ENCODE data around the gene HOXA4.

HOXA4 gene

DNA sequence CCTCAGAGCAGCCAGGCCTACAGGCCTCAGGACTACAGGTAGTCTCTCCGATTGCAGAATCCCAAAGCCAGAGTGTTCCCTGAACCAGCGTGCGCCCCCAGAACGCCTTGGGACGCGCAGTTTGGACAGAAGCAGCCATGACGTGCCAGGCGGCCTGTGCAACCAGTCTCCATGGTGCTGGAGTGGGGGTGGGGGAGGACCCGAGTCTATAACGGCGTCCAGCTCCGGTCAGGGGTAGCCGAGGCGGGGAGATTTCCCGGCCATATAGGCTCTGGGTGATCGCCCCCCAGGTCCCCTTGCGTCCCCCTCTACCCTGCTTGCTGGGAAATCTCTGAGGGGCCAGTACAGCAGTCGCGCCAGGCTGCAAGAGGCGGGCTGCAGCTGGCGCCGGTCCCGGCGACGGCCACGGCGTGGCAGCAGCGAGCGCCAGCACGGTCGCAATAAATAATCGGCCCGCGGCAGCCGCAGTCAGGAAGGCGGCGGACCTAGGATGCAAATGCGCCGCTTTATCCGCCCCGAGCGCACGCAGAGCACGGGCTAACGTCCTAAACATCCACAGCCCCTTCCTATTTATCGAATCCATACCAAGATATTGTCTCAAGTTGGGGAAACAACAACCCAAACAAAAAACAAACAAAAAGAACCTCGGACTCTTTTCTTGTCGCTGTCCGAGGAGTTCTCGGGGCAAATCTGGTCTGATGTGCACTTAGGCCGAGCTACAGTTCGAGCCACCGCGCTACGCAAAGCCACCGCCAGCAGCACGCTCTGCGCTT lies 20.2 kb upstream of the HOXA4 start:
- H3K4me3 ChIP-seq (ENCODE audit: low read length), result peak overlapping the region; percentile 77
- no peaks in the 10 kb centered on the region for H3K36me3 ChIP-seq (ENCODE audit: control insufficient read depth, low read length)
- H3K79me2 ChIP-seq (ENCODE audit: control insufficient read depth, low read length), result no peaks in the 10 kb centered on the region
- no peaks in the 10 kb centered on the region for H3F3A ChIP-seq (ENCODE audit: control insufficient read depth, insufficient read depth)
- H4K20me1 ChIP-seq (ENCODE audit: control insufficient read depth, insufficient read depth, low read depth, low read length), result no peaks in the 10 kb centered on the region
- H3K27ac ChIP-seq (ENCODE audit: low read depth, low read length), result no peak overlapping the region
- H3K4me1 ChIP-seq (ENCODE audit: control insufficient read depth, low read length), result peaks cover 51% of the 10 kb centered on the region
- peaks cover 76% of the 10 kb centered on the region for H3K27me3 ChIP-seq (ENCODE audit: control insufficient read depth, low read length)
- no peaks in the 10 kb centered on the region for H3K9me2 ChIP-seq (replicated peaks; ENCODE audit: control insufficient read depth, low read length)
- TF ChIP-seq EZH2phosphoT487 (IDR thresholded peaks at IDR 0.05; ENCODE audit: borderline replicate concordance, low read length), result no peak
- TF ChIP-seq, protein P1, sequence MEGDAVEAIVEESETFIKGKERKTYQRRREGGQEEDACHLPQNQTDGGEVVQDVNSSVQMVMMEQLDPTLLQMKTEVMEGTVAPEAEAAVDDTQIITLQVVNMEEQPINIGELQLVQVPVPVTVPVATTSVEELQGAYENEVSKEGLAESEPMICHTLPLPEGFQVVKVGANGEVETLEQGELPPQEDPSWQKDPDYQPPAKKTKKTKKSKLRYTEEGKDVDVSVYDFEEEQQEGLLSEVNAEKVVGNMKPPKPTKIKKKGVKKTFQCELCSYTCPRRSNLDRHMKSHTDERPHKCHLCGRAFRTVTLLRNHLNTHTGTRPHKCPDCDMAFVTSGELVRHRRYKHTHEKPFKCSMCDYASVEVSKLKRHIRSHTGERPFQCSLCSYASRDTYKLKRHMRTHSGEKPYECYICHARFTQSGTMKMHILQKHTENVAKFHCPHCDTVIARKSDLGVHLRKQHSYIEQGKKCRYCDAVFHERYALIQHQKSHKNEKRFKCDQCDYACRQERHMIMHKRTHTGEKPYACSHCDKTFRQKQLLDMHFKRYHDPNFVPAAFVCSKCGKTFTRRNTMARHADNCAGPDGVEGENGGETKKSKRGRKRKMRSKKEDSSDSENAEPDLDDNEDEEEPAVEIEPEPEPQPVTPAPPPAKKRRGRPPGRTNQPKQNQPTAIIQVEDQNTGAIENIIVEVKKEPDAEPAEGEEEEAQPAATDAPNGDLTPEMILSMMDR (IDR thresholded peaks at IDR 0.05; ENCODE audit: low read depth, low read length, poor library complexity, severe bottlenecking), result peak; percentile 98
- H3K4me2 ChIP-seq (ENCODE audit: low read length), result peak overlapping the region; percentile 94
- H3K9me3 ChIP-seq (ENCODE audit: control insufficient read depth, insufficient read depth, low read length), result no peaks in the 10 kb centered on the region

DNA sequence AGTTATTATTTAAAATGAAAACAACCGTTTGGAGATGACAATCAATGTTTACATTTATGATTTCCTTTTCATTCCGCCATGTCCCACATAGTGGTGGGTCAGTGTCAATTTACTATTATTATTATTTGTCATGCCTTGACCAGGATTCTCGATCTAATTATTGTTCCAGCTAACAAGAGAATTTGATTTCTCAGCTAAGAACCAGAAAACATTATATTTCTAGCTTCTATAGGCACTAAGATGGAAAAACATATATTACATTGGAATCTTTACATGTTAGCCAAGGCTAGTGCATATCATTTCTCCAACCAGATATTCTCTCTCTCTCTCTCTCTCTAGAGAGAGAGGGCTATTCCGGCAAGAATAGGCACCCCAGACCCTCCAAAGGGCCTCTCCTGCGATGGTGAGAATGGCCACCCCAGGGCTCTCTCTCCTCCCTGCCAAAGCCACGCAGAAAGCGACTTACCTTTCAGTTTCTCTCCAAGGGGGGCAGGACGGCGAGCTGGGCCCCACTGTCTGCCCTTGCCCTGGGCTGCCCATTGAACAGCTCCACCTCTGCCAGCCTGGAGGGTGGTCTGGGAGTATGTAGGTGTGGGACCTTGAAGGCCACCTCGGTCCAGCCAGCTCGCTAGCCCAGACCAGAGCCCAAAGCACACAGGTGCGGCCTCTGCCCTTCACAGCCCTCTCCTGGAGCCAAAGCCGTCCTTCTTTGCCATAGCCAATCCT lies 19.4 kb upstream of the HOXA4 start:
- Histone ChIP-seq H3K27ac (ENCODE audit: low read depth, low read length) (no peak overlapping the region), H3K4me1 (ENCODE audit: control insufficient read depth, low read length) (peaks cover 52% of the 10 kb centered on the region)

DNA sequence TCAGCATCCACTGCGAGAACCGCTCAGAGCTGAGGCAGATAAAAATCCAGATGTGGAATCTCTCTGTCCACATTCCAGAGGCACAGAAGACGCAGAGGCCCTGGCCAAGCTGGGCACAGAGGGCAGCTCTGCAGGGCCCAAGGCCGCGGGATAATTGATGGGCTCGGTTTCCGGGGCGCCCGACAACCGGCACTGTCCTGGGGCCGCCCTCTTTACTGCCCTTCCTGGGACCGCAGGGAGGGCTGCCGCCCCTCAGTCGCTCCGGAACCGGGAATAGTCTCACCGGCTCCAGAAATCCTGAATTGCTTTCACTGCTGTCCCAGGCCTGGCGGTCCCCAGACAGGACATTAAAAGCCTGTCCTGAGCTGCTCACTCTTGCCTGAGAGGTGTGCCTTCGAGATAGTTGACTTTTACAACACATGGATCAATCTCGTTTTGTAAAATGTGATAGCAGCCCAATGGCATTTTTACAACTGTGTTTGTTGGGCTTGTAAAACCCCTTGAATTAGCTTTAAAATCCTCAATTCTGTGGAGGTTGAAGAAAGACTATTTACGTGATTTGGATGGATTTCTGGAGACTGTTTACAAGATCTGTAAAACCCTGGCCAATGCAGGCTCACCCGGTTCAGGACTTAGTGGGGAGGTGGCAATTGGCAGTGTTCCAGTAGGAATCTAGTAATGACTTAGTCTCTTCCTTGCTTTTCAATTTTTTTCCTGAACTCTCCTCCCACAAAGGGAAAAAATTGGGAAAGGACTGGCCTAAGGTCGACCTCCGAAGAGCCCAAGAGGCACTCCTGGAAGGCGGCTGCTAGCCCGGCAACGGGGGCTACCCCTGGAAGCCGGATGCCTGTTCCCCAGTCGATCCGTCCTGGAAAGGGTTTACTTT lies 18.4 kb upstream of the HOXA4 start:
- Histone ChIP-seq H4K20me1 (ENCODE audit: control insufficient read depth, insufficient read depth, low read depth, low read length) (no peaks in the 10 kb centered on the region), H3F3A (ENCODE audit: control insufficient read depth, insufficient read depth) (no peaks in the 10 kb centered on the region), H3K4me3 (ENCODE audit: low read length) (peak overlapping the region; percentile 77), H3K4me2 (ENCODE audit: low read length) (peak overlapping the region; percentile 94), H3K79me2 (ENCODE audit: control insufficient read depth, low read length) (no peaks in the 10 kb centered on the region), H3K27ac (ENCODE audit: low read depth, low read length) (no peak overlapping the region), H3K36me3 (ENCODE audit: control insufficient read depth, low read length) (no peaks in the 10 kb centered on the region), H3K27me3 (ENCODE audit: control insufficient read depth, low read length) (peaks cover 62% of the 10 kb centered on the region), H3K9me3 (ENCODE audit: control insufficient read depth, insufficient read depth, low read length) (no peaks in the 10 kb centered on the region), H3K4me1 (ENCODE audit: control insufficient read depth, low read length) (peaks cover 52% of the 10 kb centered on the region), H3K9me2 (replicated peaks; ENCODE audit: control insufficient read depth, low read length) (no peaks in the 10 kb centered on the region)
- TF ChIP-seq EZH2phosphoT487 (IDR thresholded peaks at IDR 0.05; ENCODE audit: borderline replicate concordance, low read length), result no peak
- TF ChIP-seq, protein P1 (IDR thresholded peaks at IDR 0.05; ENCODE audit: low read depth, low read length, poor library complexity, severe bottlenecking), result no peak

More for the DNA sequence above, 19.4 kb upstream of the HOXA4 start:
- H3F3A ChIP-seq (ENCODE audit: control insufficient read depth, insufficient read depth), result no peaks in the 10 kb centered on the region
- H3K79me2 ChIP-seq (ENCODE audit: control insufficient read depth, low read length), result no peaks in the 10 kb centered on the region
- H3K27me3 ChIP-seq (ENCODE audit: control insufficient read depth, low read length), result peaks cover 70% of the 10 kb centered on the region
- no peaks in the 10 kb centered on the region for H3K36me3 ChIP-seq (ENCODE audit: control insufficient read depth, low read length)
- TF ChIP-seq EZH2phosphoT487 (IDR thresholded peaks at IDR 0.05; ENCODE audit: borderline replicate concordance, low read length), result no peak
- TF ChIP-seq, protein P1 (IDR thresholded peaks at IDR 0.05; ENCODE audit: low read depth, low read length, poor library complexity, severe bottlenecking), result no peak
- H4K20me1 ChIP-seq (ENCODE audit: control insufficient read depth, insufficient read depth, low read depth, low read length), result no peaks in the 10 kb centered on the region
- H3K4me3 ChIP-seq (ENCODE audit: low read length), result peak overlapping the region; percentile 77
- no peaks in the 10 kb centered on the region for H3K9me3 ChIP-seq (ENCODE audit: control insufficient read depth, insufficient read depth, low read length)
- H3K4me2 ChIP-seq (ENCODE audit: low read length), result peak overlapping the region; percentile 94
- H3K9me2 ChIP-seq (replicated peaks; ENCODE audit: control insufficient read depth, low read length), result no peaks in the 10 kb centered on the region

Measured in DOHH2 (cell line).